Epidermal melanocyte (primary cell): ENCODE data around the gene ACSL6.

Experiments used
- DNase-seq: peaks from one replicate; pipeline ENCODE4 v3.0.0; 2011; ENCODE audit warnings: low spot score; ENCODE audit not compliant: insufficient read length

Gene ACSL6

DNA sequence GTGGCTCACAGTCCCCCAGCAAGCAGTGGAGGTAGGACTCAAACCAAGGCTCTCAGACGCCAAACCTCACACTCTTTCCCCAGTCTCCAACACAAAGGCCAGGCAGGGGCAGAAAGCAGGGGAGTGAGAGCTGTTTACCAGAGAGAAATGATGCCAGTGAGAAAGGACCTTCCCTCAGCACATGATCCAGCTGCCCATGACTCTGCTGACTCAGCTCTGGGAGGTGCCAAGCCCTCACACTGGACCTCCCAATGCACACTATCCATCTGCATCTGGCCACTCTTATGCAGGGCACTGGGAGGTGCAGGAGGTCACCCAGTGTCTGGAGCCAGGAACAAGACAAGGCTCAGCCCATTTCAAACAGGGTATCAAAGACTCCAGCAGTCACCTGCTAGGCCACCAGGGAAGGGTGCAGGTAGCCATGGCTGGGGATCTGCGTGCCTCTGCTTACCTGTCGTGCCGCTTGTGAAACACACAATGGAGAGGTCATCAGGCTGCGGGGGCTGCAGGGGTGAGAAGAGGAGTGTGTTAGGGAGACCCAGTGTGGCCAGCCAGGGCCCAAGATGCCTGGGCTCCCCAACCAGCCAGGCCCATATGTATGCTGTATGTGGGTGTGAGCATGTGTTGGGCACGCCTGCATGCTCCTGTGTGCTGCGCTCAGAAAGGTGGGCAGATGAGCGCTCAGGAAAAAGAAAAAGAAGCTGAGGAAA is 26.3 kb downstream of the ACSL6 start:
- no peak for DNase-seq

DNA sequence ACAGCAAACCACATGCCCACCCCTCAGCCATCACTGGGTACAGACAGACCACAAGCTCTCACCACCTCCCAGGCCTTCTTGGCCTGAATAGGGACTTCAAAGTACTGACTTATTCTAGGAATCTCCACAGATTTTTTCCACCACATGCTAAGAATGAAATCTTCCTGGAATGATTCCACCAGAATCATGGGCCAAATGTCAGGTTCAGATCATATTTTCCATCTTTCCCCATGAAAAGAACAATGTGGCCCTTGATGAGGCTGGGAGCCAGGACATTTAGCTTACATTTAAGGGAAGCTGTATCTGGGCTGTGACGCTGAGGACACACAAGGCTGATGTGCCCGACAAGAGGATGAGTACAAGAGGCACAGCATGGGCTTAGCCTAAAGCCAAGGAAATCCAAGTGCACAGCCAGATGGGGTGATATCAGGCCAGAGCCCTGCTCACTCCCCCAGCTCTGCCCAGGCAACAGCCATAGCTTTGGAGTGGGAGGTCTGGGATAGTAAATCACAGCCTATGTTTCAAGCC is 28.1 kb downstream of the ACSL6 start:
- DNase-seq: no peak

DNA sequence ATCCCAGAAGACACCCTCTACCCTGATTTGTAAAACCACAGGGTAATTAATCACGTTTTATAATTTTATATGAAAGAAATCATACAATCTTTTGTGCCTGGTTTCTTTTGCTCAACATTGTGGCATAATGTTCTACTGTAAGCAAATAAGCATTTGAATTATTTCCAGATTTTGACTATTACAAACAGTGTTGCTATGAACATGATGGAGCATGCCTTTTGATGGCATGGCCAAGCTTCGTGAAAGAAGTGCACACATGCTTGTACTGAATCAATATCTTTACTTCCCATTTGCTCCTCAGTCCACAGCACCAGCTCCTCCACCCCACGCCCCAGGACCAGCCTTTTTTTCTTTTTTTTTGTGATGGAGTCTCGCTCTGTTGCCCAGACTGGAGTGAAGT is 29.9 kb downstream of the ACSL6 start:
- no peak for DNase-seq

DNA sequence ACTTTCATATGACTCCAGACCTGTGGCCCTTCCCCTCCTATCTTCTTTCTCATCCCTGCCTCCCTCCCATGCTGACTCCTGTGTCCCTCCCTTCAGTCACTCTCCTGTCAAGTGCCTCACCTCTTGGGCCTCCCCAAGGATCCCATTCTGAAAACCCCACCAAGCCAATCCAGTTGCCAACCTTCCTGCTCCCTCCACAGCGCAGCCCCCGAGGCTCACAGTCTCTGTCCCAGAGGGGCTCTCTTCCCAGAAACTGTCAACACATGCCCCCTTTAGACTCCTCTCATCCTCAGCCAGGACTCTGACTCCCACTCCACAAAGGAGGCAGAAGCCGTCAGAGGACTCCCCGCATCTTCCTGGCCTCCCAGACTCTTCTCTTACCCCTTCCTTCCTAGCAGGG is 30.8 kb downstream of the ACSL6 start:
- no peak for DNase-seq

DNA sequence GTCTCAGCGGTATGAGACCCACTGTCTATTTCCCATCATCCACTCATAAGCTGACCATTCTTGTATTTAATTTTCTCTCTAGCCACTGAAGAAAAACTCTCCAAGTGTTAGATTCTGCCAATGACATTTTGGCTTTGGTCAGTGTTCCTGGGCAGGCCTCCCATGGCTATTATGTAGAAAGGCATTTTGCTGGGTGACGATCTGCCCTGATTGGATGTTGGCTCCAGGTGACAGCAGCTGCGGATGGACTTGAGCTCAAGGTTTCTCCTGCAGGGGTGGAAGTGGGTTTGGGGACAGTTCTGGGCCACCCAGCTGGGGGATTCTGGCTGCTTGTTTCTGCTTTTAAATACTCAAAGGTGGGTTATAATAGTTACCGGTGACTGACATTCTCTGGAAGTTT is 31.6 kb downstream of the ACSL6 start:
- DNase-seq: no peak

DNA sequence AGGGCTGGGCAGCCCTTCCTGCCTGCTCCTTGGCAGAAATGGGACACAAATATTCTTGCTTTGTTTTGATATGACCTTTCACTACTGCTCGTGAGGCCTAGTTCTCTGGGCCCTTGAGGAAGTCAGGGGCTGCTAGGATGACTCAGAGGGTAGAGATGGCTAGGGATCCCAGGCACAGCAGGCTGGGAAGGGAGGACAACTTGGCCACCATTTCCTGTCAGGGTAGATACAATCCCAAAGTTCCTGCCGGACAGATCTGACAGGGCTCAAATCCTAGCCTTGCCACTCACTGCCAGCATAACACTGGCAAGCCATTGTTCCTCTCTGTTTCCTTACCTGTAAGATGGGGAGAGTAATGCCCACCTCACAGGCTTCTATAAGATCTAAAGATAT is 34.2 kb downstream of the ACSL6 start:
- DNase-seq: no peak

DNA sequence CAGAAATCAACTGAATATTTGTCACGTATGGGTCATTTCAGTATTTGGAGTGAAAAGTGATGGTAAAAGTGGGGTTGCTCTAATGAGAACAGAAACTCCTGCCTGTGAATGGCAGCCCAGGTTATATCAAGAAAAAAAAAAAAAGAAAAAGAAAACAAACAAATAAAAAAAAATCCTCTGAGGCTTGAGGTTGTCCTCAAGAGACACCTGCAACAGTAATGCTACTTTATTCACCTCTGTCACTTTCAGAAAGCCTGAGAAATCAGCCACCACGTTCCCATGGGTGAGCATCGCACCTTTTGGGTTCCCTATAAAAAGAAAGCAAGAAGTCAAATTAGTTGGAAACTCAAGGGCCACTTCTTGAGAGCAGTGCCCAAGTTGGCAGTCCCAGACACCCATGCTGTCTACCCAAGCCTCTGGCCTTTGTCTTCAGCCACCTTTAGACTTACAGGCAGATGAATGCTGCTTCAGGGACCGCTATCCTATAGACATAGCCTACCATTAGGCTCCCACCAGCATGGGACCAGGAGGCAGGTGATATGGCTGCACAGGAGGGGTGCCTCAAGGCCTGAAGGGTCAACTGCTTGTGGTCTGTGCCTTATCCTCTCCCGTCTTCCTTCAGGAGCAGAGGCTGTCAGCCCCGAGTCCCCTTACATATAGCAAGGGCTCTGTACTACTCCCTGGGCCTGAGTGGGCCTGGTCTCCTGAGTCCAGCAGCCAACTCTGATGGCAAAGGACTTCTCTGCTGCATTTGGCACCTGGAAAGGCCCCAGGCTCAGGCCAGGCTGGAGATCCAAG is 34.8 kb downstream of the ACSL6 start:
- no peak for DNase-seq

DNA sequence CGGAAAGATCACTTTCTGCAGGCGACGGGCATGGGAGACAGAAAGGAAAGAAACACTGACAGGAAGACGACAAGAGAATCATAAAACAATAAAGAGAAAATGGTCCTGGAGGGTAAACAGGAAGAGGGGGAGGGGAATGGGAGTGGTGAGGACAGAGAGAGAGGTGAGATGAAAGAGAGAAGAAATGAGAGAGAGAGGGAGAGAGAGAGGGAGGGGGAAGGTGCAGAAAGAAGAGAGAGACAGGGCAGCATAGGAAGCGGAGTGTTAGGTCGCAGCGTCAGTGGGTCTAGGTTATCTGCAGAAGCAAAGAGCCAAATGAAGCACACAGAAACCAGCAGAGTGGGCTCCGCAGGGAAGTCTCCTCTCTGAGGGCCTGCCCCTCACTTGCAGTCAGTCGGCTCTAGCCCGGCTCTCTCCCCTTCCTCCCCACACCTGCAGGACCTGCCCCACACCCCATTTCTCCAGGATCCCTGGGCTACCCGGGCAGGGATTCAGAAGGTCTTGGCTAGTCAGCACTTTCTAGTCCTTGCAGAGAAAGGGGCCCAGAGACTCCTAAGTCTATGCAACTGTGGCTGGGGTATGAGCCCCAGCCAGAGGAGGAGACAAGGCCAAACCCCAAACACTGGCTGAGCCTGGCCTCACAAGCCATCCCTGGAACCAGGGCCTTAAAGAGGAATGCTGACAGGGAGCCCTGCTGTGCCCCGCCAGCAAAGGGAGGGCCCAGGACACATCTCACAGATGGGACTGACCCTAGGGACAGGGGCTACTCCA is 36.3 kb downstream of the ACSL6 start:
- no peak for DNase-seq

DNA sequence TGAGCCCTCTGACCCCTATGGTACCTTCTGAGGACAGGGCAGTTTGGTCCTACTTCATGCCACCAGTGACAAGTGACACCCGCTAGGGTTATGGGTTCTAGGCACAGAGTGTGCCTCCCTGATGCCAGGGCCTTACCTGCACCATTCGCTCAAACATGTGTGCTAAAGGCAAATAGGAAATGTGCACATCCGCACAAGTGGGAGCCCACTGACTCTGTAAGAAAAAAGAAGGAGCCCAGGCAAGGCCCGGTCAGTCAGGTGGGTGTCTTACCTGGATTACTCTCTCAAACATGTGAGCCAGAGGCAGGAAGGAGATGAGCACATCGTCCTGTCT is 36.9 kb downstream of the ACSL6 start:
- DNase-seq: no peak

DNA sequence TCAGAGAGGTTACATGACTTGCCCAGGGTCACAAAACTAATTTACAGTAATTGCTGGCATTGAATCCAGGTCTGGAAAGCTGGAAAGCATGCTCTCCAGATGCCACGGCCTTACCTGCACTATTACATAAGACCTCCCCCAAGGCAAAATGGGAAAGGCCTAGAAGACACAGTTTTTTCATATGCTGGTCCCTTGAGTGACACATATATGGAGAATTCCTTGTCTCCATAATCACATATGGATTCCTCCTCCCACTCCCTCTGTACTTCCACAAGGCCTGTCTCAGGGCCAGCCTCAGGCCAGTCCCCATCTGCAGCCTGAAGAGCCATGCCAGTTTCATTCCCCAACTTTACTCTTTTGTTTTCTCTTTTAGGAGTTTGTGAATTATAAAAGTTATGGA is 37.4 kb downstream of the ACSL6 start:
- no peak for DNase-seq

DNA sequence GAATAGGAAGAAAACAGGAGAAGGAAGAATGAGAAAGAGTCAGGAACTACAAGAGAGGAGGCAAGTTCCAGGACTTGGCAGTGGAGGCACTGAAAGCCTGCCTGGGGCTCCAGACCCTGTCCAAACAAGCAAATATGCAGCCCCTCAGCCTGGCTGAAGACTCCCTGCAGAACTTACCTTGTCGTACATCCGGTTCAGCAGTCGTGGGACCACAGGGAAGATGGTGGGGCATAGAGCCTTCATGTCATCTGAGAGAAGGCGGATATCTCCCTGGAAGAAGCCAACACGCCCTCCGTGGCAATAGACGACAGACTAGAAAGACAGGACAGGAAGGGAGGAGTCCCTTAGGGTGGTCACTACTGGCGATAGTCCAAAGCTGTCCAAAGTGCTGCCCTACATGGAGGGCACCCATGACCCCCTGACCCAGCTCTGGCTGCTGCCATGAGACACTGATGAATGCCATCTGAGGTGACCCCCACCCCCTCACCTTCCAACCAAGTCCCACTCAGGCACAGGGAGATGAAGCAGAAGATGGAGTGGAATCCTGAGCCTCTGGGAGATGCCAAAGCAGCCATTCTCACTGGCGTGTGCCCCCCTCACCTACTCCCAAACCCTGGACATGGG is 38.3 kb downstream of the ACSL6 start:
- no peak for DNase-seq

DNA sequence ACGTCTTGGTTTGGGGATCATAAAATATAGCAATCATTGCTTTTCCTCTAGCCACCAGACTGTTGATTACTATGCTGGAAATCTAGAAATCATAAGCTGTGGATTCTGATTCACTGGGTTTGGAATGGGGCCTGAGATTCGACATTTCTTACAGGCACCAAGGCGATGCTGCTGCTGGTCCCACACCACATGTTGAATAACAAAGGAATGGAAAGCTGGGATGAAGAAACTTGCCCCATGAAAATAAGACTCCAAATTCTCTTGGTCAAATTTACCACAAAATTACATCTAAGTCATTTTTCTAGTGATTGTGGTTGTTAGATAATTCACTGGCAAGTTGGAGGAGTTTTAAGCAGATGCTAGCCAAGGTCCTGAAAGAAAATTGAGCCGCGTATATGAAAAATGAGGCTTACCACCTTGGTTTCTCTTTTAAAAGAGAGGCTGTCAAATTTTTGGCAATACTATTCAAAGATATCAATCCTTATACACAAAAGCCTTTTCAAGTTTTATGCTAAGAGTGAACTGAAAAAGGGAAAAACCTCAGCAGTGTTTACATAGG is 43.0 kb downstream of the ACSL6 start:
- DNase-seq: no peak

DNA sequence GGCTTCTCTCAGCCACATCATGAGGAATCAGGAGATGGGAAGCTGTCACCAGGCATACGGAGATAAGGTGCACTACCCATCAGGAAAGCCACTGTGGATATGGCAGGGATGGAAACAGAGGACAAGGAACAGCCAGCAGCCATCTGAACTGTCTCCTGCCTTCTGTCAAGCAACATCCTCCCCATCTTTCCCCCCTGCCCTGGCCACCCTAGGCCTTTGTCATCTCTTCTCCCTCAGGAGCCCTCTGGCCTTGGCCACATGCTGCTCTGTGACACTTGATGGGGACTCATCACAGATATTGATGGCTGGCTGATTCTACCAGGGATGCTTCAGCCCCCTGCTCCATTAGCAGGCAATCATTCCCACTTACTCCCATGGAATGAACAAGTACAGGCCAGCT is 44.9 kb downstream of the ACSL6 start:
- no peak for DNase-seq

DNA sequence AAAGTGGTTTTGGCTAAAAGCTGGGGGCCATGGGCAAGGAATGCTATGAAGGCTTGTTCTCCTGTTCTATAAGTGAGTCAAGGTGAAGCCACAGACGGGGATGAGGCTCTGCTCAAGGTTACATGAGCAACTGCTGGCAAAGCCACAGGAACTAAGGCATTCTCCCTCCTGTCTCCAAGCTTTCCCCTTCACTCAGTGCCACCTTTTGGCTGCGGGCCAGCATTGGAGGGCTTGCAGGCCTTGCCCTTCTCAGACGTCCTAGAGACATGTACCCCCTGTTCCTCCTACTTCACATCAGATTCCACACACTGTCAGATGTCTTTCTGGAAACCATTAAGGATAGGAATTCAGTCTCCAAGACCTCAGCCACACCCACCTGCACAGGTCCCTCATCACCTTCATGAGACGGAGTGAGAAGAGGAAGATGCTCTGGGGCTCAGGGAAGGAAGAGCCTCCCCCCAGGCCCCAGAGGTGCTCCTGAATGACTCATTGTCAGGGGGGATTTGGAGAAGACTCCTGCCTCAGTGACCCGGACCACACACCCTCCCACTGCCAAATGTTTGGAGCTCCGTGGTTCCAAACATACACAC is 45.5 kb downstream of the ACSL6 start:
- no peak for DNase-seq

DNA sequence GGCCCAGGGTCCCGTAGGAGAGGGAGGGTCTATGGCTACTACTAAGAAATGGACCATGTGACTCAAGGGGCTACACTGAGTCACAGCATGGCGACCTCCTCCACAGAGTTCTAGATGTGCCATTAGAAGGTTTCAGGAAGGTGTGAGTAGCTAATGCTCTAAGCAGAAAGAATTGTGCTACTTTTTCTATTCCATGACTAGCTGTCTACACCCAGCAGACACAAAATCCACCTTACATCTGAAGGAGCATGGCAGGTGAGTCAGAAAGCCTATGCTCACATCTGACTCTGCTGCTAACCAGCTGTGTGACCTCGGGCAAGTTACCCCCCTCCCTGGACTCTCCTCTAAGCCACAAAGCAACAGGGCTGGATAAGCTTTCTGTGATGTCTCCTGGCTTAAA is 51.6 kb downstream of the ACSL6 start:
- no peak for DNase-seq

DNA sequence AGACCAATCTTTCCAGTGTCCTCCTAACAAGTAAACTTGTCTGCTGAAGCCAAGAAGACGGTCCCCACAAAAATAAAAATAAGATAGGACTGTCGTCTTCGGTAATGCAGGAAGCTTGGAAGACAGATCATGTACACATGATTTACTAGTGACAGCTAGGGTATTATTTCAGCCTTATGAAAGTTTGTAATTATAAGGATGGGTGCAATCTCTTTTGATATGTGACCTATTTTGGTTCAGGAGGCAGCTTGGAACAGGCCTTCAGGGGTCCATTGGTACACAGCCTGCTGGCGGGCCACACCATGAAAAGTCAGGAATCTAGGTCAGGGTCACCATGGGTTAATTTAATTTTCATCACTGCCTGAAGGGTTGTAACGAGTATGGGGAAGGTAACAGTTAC is 52.3 kb downstream of the ACSL6 start:
- DNase-seq: no peak

DNA sequence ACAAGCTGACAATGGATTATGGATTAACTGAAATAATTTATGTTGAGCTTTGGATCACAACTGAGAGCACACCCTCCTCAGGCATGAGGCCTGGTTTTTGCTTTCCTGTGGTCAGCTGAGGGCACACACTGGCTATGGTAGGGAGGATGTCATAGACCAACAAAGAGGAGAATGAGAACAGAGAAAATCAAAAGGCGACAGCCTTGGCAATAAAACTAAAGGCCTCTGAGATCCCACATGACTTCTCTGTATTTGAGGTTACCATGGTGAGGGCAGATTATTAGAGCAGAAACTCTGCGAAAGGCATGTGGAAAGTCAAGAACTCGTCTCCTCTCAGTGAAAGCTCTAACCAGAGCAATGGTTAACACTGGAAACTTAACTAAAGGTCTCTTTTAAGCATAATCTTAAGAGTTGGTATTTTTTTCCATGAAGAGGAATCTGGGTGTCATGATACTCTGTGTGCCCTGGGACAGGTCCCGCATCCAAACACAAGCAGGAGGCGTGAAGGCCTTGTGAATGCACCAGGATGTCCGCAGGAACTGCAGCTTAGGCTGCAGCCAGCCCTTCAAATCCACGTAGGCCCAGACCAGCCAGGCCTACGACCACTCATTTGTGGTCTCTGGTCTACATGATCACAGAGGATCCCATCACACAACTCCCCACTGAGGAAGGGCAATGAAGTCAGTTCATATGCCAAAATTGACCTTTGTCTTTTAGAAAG is 53.6 kb downstream of the ACSL6 start:
- no peak for DNase-seq

DNA sequence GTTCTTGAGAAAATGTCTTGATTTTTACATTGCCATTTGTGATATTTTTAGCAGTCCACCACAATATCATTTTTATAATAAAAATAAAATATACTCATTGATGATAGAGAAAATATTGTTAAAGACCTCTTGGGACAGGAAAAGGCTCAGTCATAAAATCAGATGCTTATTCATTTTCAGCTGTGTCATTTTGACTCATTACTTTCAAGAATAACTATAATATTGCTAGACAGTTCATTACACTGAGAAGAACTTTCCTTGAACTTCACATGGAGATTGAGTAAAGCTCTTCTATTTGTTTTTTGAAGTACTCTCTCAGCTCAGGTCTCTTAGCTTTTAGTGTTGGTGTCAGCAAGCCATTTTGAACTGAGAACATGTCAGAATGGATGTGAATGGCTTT is 57.5 kb downstream of the ACSL6 start:
- DNase-seq: no peak

DNA sequence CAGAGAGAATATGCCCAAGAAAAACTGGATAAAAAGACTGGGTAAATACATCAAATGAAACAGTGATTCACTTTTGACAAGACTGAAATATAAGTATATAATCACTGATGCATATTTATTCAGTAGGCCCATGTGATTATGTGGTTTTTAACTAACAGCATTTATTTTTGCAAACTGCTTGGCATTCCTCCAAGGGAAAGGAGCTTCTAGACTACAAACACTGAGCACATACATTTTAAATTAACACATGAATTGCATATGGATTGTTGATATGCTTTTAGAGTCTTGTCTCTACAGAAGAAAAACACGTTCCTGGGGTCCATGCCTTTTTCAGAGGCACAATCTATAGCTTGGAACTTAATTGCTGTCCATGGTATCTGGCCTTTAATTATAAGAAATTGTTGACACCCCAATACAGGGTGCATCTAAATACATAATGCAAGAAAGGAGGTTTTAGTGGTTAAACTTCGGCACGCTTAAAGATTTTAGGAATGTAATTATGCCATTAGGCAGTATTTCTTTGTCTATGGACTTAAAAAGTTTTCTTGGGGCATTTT is 59.1 kb downstream of the ACSL6 start:
- no peak for DNase-seq

DNA sequence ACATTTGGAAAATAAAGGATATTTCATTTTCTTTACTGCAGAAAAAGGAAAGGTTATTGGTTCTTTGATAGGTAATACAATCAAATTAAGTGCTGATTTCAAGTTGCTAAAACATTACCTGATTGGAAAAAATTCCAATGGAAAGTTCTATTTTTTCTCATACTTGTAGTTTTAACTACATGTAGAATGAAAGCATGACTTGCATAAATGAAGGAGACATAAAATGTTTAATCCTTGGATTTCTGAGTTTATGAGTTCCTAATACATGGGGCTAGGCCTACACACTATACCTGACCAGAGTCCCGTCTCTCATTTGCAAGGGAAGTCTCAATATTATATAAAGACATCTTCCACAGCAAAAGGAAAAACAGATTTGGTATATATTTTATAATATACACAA is 60.8 kb downstream of the ACSL6 start:
- no peak for DNase-seq
